ENCODE measurements around the gene NFATC4.

DNA sequence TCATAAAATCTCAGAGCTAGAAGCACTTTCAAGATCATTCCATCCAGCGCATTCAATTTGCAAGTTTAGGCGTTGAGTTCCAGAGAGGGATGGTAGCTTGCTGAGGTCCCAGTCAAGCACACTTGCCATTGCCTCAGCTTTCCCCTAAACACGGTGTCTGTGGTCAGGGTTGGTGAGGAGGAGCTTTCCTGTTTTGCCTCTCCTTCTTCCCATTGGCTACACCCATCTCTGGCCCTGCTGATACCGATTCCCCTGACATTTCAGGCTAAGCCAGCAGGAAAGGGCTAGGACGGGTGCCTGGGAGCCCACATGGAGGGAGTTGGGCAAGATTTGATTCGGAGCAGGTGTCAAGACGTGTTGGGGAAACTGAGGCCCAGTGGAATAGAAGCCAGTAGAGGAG lies 9.1 kb downstream of the NFATC4 start:
- no peak for TF ChIP-seq CTCF (IDR thresholded peaks at IDR 0.05)
- TF ChIP-seq POLR2A (IDR thresholded peaks at IDR 0.05): no peak
- TF ChIP-seq EP300 (IDR thresholded peaks at IDR 0.05): no peak
